HS-27A (cell line): ENCODE measurements around the gene FOXL2NB.
"Not testable (repeated sequence)": the region's sequence is repeated elsewhere in the genome, so short reads cannot be mapped to it uniquely, and the experiment has no call there.

ENCODE experiments used
- DNase-seq: peaks from one replicate; pipeline ENCODE4 v3.0.0-alpha.2; 2012; ENCODE audit warnings: low read depth, missing footprints

FOXL2NB gene

GRCh38 chr3:138946663-138947494 lies at the start of gene FOXL2NB, which contains the start of gene FOXL2:
FOXL2NB (plus strand) TSS chr3:138947217; CDS start chr3:138947365, 148 bp downstream.
FOXL2 (minus strand) TSS chr3:138947137; CDS start chr3:138946722, 415 bp downstream.
- no peak for DNase-seq

DNA sequence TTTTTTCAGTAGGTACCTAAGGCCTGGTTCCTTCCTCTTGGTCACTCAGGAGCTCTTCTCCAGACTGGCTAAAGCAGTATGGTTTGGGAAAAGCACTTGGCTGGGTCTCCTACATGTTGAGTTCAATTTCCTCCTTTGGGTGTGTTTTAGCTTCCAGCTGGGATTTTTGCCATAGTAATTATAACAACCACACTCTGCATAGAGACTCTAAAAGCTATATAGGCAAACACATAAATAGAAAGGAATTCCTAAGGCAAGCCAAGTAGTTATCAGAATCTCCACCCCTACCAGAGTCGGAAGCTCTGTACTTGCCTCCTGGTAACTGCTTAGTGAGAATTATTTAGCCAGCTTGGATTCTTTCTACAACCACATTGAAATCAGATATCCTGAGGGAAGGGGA lies 48.7 kb upstream of the FOXL2NB start:
- no peak for DNase-seq

DNA sequence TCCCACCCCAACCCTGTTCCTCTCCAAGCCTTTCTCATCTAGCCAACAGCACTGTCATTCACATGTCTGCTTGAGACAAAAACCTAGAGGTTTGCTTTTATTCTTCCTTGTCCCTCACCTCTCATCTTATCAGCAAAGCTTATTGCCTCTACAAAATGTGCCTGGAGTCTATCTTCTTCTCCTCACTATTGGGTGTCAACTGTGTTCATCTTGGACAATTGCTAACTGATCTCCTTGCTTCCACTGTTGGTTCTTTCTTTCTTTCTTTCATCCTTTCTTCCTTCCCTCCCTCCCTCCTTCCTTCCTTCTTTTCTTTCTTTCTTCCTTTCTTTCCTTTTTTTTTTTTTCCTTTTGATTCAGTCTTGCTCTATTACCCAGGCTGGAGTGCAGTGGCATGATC lies 48.3 kb upstream of the FOXL2NB start:
- DNase-seq: no peak

- DNase-seq: no peak
Observed at GRCh38 chr3:138899351-138899991, 47.5 kb upstream of the FOXL2NB start.

GRCh38 chr3:138901567-138901966 lies 45.5 kb upstream of the FOXL2NB start:
- DNase-seq: no peak

DNA sequence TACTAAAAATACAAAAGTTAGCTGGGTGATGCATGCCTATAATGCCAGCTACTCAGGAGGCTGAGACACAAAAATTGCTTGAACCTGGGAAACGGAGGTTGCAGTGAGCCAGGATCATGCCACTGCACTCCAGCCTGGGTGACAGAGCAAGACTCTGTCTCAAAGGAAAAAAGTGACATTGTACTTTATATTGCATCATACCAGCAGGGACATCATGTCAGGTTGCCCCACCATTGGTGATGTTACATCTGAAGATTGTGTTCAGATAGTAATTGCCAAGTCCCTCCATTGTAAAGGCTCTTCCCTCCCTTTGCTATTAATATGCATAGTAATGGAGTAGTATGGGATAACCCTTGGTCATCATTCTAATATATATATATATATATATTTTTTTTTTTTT lies 44.8 kb upstream of the FOXL2NB start:
- DNase-seq: no peak

GRCh38 chr3:138907539-138907938 lies 39.5 kb upstream of the FOXL2NB start:
- DNase-seq: no peak

GRCh38 chr3:138908846-138909245 lies 38.2 kb upstream of the FOXL2NB start:
- no peak for DNase-seq

DNA sequence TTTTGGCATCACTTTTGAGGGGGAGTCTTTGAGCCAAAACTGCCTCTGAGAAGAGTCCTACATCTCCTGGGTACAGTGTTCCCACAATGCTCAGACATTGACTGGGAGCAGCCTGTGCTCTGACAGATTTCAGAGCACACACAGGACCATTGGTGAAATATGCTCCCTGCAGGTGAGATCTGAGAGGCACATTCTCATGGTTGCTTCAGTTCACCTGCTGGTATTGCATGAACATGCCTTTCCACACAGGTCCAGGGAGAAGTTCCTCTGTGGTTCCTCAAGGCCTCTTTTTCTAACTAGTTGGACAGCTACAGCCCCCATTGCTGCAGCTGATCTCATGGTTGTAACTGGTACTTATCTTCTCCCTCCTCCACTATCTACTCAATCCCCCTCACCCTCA lies 37.1 kb upstream of the FOXL2NB start:
- no peak for DNase-seq

- no peak for DNase-seq
Observed at GRCh38 chr3:138911621-138912020, 35.4 kb upstream of the FOXL2NB start.

DNA sequence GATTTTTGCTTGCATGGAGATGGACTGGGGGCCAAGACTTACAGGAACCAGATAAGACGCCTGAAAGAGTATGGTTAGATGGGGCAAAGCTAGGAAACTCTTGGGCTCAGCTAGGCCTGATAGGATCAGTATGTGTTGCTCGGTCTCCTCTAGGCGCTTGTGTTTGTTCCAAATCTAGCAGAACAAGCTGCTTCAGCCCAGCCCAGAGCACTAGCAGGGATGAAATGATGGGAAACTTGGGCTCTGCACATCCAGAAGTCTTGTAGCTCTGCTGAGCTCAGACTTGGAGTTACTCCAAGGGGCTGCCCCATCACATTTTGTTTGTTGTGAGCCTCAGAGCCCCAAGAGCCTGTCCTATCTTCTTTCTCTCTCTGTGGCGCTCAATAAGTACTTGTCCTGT lies 34.8 kb upstream of the FOXL2NB start:
- DNase-seq: no peak

GRCh38 chr3:138913766-138914165 lies 33.3 kb upstream of the FOXL2NB start:
- DNase-seq: no peak

DNA sequence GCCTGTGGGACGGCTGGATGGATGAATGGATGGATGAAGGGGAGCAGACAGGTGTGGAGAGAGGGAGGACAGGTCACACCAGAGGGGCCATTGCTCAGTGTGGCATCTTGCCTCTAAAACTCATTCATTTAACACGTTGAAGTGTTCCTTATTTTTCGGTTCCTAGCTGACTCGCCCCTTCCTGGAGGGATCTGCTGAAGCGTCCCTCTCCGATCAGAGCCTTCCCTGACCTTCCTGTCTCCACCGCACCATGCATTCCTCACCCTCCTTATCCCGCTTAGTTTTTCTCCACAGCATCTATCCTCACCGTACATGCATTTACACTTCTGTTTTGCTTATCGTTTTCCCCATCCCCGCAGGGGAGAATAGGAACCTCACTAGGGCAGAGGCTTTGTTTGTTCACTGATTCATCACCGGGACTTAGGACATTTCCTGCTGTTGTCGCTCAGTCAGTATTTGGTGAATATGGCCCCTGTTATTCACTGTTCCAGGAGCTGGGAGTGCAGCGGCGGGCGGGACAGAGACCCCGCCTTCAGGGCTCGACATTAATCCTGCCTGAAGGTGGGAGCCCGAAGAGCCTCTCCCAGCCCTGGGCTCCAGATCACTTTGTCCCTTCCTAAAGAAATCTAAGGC lies 32.0 kb upstream of the FOXL2NB start:
- DNase-seq: no peak

DNA sequence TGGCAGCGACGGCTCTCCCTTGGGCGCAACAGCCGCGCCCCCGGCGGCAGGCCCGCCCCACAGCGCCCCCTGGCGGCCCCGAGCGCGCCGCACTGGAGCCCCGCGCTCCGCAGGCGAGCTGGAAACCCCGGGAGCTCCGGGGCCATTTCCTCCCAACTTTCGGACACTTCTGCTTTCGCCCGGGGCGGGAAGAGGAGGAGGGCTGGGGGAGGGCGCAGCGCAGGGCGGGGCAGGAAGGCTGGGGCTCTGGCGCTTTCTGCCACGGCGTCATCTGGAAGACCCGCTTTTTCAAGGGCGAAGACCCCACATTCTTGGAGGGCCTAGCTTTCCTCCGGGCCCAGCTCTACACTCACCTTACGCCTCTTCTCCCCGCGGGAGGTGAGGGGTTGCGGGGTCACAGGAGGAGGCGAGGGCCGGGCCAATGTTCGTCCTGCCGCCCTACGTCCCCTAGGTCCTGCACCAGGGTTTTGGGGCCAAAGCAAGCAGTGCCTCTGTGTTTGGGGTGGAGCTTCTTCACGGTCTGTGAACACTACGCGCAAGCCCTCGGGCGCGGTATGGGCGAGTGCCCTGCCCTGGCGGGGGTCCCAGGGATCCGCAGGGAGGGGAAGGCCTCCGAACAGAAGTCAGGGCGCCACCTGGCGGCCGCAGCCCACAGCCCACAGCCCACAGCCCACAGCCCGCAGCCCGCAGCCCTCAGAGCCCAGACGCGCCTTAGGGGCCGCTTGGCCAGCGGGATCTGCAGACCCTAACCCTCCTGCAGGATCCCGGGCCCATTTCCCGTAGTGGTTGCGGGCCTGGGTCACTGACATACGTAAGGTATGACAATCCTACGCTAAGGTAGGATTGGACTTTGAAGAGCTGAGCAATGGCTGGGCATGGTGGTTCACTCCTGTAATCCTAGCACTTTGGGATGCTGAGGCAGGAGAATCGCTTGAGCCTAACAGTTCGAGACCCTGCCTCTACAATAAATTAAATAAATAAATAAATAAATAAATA lies 31.2 kb upstream of the FOXL2NB start:
- peak; percentile 76 for DNase-seq

DNA sequence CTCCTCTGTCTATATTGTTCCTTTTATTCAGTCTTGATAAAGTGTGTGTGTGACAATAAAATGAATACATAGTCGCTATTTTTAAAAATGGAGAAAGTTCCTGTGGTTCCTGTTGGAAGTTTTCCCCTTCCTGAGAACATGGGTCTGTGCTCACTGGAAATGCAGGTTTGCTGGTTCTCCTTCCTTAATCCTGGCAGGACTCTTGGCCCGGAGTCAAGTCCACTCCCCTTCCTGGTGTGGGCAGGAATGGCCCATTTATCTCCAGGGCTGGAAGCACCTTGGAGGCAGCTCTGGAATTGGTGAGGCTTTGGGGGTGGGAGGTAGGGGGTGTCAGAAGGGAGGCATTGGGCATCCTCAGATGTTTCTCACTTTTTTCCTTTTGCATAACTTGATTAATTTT lies 30.2 kb upstream of the FOXL2NB start:
- DNase-seq: no peak

DNA sequence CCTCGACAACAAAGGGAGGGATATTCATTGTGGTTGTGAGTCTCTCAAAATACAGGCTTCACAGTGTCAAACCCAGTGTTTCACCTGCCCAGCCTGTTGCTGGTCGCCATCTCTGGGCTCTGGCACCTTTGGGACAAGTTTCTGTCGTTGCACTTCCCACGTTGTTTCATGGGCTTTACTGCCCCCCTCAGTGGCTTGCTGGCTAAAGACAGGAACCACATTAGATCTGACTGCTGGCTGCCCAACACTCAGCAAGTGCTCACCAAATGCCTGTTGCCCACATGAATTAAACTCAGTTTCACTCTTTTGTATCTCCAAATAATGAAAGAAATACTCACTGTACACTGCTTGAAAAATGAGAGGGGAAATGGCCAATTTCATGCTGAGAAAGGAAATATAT lies 27.7 kb upstream of the FOXL2NB start:
- no peak for DNase-seq

GRCh38 chr3:138921316-138922292 lies 25.4 kb upstream of the FOXL2NB start:
- DNase-seq: peak; percentile 81

- DNase-seq: not testable (repeated sequence)
Observed at GRCh38 chr3:138922400-138922799, 24.6 kb upstream of the FOXL2NB start.

DNA sequence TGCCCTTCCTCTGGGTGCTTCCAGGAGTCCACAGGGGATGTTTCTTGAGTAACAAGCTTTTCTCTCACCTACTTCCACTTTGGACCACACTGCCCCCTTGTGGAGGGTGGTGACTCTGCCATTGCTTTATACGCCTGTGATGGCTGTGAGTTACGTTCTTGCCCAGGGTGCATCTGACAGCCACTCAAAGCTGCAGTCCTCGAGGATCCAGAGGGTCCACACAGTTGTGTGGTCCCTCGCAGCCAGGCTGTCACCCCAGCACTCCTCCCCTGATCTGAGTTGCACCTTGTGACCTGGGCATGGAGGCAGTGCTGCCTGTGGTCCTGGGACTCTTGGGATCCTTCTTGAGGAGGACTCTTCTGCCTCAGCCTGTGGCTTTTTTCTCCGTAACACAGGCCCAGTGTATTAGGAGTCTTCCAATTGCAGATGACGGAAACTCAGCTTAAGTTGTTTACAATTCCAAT lies 23.5 kb upstream of the FOXL2NB start:
- peak; percentile 61 for DNase-seq

DNA sequence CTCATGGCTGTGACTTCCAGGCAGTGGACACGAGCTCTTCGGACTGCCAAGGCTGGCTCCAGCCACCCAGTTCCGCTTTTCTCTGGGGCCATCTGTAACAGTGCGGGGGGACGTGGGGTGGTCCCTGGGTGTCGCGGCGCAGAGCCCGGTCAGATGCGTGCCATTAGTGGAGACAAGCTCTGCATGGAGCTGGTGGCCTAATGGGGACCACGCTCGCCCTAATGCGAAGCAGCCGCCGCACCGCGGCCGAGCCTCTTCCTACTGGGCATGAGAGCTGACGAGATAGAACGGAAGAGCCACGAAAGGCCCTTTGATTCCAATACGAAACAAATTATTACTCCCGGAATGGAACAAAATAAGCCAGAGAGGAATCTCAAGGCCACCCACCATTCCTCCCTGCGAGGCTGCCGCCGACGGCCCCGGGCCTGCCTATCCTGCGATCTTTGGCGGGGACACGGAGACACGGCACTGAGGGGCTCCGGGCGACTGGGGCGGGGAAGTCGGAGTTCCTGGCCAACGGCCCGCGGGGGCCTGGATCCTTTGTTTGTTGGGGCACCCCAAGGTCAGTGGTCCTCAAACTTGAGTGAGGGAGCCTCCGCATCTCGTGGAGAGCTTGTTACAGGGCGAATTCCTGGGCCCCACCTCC lies 18.2 kb upstream of the FOXL2NB start:
- no peak for DNase-seq
